HG03025 (cell line): ENCODE measurements around the gene MREG.

Source experiments
- ATAC-seq: cut with Tn5 transposase; IDR thresholded peaks from one replicate; pipeline ENCODE4 v1.9.1; 2021; ENCODE audit warnings: mild to moderate bottlenecking, moderate library complexity; ENCODE audit not compliant: unreplicated experiment, low FRiP score

MREG gene

DNA sequence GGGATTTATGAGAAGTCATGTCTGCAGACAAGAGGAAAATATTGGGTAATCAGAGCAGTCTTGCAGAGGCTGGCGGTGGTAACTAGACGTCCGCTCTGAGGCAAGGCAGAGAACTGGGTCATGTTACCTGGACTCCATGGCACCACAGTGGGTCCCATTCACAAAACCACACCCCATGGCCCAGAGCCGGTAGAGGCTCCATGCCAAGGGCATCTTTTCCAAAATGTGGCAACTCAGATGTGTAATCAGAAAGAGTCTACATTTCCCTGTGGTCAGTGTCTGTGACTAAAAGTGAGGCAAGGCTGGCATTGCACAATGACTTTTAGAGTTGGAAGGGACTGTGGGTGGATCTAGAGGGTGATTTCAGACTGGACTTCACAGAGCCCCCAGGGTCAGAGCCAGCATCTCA is 113.1 kb downstream of the MREG start:
- no peak for ATAC-seq

GRCh38 chr2:215899141-215900074 is 113.9 kb downstream of the MREG start:
- no peak for ATAC-seq

- ATAC-seq, result no peak
These were observed 115.0 kb downstream of the MREG start for GRCh38 chr2:215898363-215898762.

- no peak for ATAC-seq
These were observed 116.4 kb downstream of the MREG start for GRCh38 chr2:215896921-215897320.

GRCh38 chr2:215895330-215895729 is 118.0 kb downstream of the MREG start:
- no peak for ATAC-seq
